CD4-positive, alpha-beta T cell (primary cell): Measurements from ENCODE around the gene TAOK3. TPM values are rescaled to one million over a fixed set of nuclear protein-coding genes. Genes with fewer than 3 reads are reported as not detected.

Source experiments
- ATAC-seq: fragments of 200-7000 bp; cut with Tn5 transposase; one replicate; pipeline ENCODE4 v1.10.0; 2022; ENCODE audit warnings: mild to moderate bottlenecking; ENCODE audit not compliant: poor library complexity
- CTCF ChIA-PET: fragments of 350-600 bp; sonication (Branson Sonifier 250); formaldehyde crosslinking; loops from one replicate; lab custom pipeline; 2021; ENCODE audit warnings: antibody characterized with exemption, inconsistent platforms; lab: Charles Lee
- POLR2A ChIA-PET: fragments of 350-600 bp; sonication (Branson Sonifier 250); formaldehyde crosslinking; loops from one replicate; lab custom pipeline; 2021; ENCODE audit warnings: antibody characterized with exemption, inconsistent platforms; lab: Charles Lee
- DNase-seq, 14 experiments: peaks; one replicate each; pipeline ENCODE4 v3.0.0-alpha.2; 2013 to 2020; ENCODE audit warnings: mixed read lengths in 2 of 14
- H3K27ac ChIP-seq, 2 donors: one replicate each; pipeline versions ENCODE4 v1.5.1 to v1.7.0; 2013; ENCODE audit warnings: low read length in 2 of 2, low read depth in 1 of 2, mild to moderate bottlenecking in 1 of 2
- H3K27me3 ChIP-seq, 2 experiments: 1 replicate in 1 of 2; 2 replicates in 1 of 2; pipeline versions ENCODE4 v1.6.1 to v1.7.0; 2013; ENCODE audit warnings: low read length in 2 of 2, control low read depth in 1 of 2, mild to moderate bottlenecking in 1 of 2, moderate library complexity in 1 of 2; ENCODE audit not compliant: insufficient read depth in 2 of 2, control insufficient read depth in 1 of 2
- H3K36me3 ChIP-seq: one replicate; pipeline ENCODE4 v1.6.1; 2013; ENCODE audit warnings: low read length, control low read depth; ENCODE audit not compliant: insufficient read depth
- H3K4me1 ChIP-seq: one replicate; pipeline ENCODE4 v1.6.1; 2013; ENCODE audit warnings: low read length, control low read depth; ENCODE audit not compliant: insufficient read depth
- H3K4me3 ChIP-seq: one replicate; pipeline ENCODE4 v1.5.1; 2013; ENCODE audit warnings: mild to moderate bottlenecking, low read length, moderate library complexity
- H3K9me3 ChIP-seq, 2 experiments: 1 replicate in 1 of 2; 2 replicates in 1 of 2; pipeline versions ENCODE4 v1.6.1 to v1.7.0; 2013; ENCODE audit warnings: low read length in 2 of 2, mild to moderate bottlenecking in 2 of 2, control low read depth in 1 of 2, moderate library complexity in 1 of 2; ENCODE audit not compliant: control insufficient read depth in 1 of 2, insufficient read depth in 1 of 2
- H3K27ac Mint-ChIP-seq: one replicate; pipeline ENCODE4 v1.8.0; 2020; ENCODE audit warnings: mixed read lengths
- H3K27me3 Mint-ChIP-seq: one replicate; pipeline ENCODE4 v1.8.0; 2021; ENCODE audit warnings: mixed read lengths
- H3K36me3 Mint-ChIP-seq: one replicate; pipeline ENCODE4 v1.8.0; 2021; ENCODE audit warnings: low read depth, mixed read lengths
- H3K4me1 Mint-ChIP-seq: one replicate; pipeline ENCODE4 v1.8.0; 2021; ENCODE audit warnings: low read depth, mixed read lengths
- H3K4me3 Mint-ChIP-seq: one replicate; pipeline ENCODE4 v1.8.0; 2020; ENCODE audit warnings: mild to moderate bottlenecking, mixed read lengths
- H3K9me3 Mint-ChIP-seq: one replicate; pipeline ENCODE4 v1.8.0; 2020; ENCODE audit warnings: mixed read lengths
- intact Hi-C, 2 experiments: fragments of 100-400 bp; cut with DNase I in 1 of 2; cut with micrococcal nuclease in 1 of 2; formaldehyde crosslinking; loops; one replicate each; pipeline versions ENCODE4 v1.15.1 to v1.9.0; 2023 to 2025; cut with DNase I, micrococcal nuclease
- total RNA-seq, 174 experiments: library from RNA in 2 of 174; stranded (reverse) in 2 of 174; gene quantifications; one replicate each; pipeline ENCODE4 v1.2.3 and lab custom pipeline; 2021 to 2026
- TF ChIP-seq, protein P1 (sequence below): fragments of 200-600 bp; IDR thresholded peaks from one replicate; pipeline ENCODE4 v1.8.0; 2022; ENCODE audit warnings: antibody characterized with exemption, mild to moderate bottlenecking

The TAOK3 gene
- total RNA-seq, 2 experiments from 2014 or later, result 53.5 to 56.6 TPM

DNA sequence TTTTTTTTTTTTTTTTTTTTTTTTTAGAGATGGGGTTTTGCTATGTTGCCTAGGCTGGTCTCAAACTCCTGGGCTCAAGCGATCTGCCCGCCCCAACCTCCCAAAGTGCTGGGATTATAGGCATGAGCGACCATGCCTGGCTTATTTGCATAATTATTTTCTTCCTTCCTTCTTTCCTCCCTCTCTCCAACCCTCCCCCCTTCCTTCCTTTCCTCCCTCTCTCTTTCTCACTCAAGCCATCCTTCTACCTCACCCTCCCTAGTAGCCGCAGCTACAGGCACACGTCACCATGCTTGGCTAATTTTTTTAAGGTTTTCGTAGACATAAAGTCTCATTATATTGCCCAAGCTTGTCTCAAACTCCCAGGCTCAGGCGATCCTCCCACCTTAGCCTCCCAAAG, 152.9 kb downstream of the TAOK3 start:
- Histone ChIP-seq H3K9me3 (no peaks in the 10 kb centered on the region), H3K4me1 (no peaks in the 10 kb centered on the region), H3K4me3 (no peak overlapping the region), H3K36me3 (peaks cover 6% of the 10 kb centered on the region), H3K27ac (no peak overlapping the region), H3K27me3 (no peaks in the 10 kb centered on the region)
- Mint-ChIP-seq H3K27me3 (no peaks in the 10 kb centered on the region), H3K36me3 (peaks cover 59% of the 10 kb centered on the region), H3K4me3 (no peak overlapping the region), H3K27ac (no peak overlapping the region), H3K9me3 (no peaks in the 10 kb centered on the region), H3K4me1 (no peaks in the 10 kb centered on the region)
- intact Hi-C loops, result no loop called here
- TF ChIP-seq, protein P1, sequence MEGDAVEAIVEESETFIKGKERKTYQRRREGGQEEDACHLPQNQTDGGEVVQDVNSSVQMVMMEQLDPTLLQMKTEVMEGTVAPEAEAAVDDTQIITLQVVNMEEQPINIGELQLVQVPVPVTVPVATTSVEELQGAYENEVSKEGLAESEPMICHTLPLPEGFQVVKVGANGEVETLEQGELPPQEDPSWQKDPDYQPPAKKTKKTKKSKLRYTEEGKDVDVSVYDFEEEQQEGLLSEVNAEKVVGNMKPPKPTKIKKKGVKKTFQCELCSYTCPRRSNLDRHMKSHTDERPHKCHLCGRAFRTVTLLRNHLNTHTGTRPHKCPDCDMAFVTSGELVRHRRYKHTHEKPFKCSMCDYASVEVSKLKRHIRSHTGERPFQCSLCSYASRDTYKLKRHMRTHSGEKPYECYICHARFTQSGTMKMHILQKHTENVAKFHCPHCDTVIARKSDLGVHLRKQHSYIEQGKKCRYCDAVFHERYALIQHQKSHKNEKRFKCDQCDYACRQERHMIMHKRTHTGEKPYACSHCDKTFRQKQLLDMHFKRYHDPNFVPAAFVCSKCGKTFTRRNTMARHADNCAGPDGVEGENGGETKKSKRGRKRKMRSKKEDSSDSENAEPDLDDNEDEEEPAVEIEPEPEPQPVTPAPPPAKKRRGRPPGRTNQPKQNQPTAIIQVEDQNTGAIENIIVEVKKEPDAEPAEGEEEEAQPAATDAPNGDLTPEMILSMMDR, result no peak
- ATAC-seq (no peak), DNase-seq (no peak)
- CTCF ChIA-PET, result no interaction called here
- POLR2A ChIA-PET, result no interaction called here

GRCh38 chr12:118219106-118219505, 153.6 kb downstream of the TAOK3 start:
- H3K36me3 Mint-ChIP-seq, result peaks cover 57% of the 10 kb centered on the region
- ATAC-seq (no peak), DNase-seq (no peak)
- H3K4me3 Mint-ChIP-seq, result no peak overlapping the region
- intact Hi-C loops, result no loop called here
- ChIA-PET CTCF (no interaction called here), POLR2A (no interaction called here)
- no peak overlapping the region for H3K27ac ChIP-seq
- no peaks in the 10 kb centered on the region for H3K9me3 ChIP-seq
- TF ChIP-seq, protein P1, result no peak
- H3K4me1 ChIP-seq, result no peaks in the 10 kb centered on the region
- peaks cover 6% of the 10 kb centered on the region for H3K36me3 ChIP-seq
- H3K9me3 Mint-ChIP-seq, result no peaks in the 10 kb centered on the region
- no peaks in the 10 kb centered on the region for H3K4me1 Mint-ChIP-seq
- H3K4me3 ChIP-seq, result no peak overlapping the region
- no peak overlapping the region for H3K27ac Mint-ChIP-seq
- H3K27me3 ChIP-seq, result no peaks in the 10 kb centered on the region
- H3K27me3 Mint-ChIP-seq, result no peaks in the 10 kb centered on the region

DNA sequence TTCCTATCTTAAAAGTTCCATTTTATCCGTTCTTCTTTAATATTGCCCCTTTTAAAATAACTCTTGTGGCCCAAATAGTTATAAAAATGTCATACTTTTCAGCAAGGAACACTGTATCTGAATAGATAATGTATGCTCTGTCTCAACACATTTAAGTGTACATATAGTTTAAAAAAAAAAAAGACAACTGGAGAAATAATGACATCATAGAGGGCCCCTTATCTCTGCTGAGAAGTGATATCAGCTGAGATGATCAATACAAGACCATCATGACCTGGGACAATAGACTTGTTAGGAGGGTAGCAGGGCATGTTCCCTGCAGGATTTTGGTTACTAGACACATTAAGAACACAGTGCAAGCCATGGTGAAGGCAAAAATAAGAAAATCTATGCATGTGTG, 159.3 kb downstream of the TAOK3 start:
- intact Hi-C loops, result no loop called here
- H3K36me3 ChIP-seq, result peaks cover 44% of the 10 kb centered on the region
- POLR2A ChIA-PET, result no interaction called here
- Mint-ChIP-seq H3K4me3 (no peak overlapping the region), H3K27me3 (no peaks in the 10 kb centered on the region), H3K4me1 (no peaks in the 10 kb centered on the region), H3K9me3 (no peaks in the 10 kb centered on the region), H3K27ac (no peak overlapping the region), H3K36me3 (peaks cover 73% of the 10 kb centered on the region)
- DNase-seq (no peak), ATAC-seq (no peak)
- H3K4me3 ChIP-seq, result no peak overlapping the region
- CTCF ChIA-PET, result no interaction called here
- H3K27ac ChIP-seq, result no peak overlapping the region
- no peaks in the 10 kb centered on the region for H3K9me3 ChIP-seq
- H3K27me3 ChIP-seq, result no peaks in the 10 kb centered on the region
- TF ChIP-seq, protein P1, result no peak
- H3K4me1 ChIP-seq, result no peaks in the 10 kb centered on the region
